ENCODE data around the gene CLCN2.

Gene CLCN2

GRCh38 chr3:184380627-184381260, 19.3 kb upstream of the CLCN2 start:
- no peak for DNase-seq (ENCODE audit: low read depth)

DNA sequence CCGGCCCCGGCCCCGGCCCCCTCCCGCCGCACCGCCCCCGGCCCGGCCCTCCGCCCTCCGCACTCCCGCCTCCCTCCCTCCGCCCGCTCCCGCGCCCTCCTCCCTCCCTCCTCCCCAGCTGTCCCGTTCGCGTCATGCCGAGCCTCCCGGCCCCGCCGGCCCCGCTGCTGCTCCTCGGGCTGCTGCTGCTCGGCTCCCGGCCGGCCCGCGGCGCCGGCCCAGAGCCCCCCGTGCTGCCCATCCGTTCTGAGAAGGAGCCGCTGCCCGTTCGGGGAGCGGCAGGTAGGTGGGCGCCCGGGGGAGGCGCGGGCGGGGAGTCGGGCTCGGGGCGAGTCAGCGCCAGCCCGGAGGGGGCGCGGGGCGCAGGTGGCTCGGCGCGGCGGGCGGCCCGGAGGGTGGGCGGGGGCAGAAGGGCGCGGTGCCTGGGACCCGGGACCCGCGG, 18.8 kb upstream of the CLCN2 start:
- no peak for DNase-seq (ENCODE audit: low read depth)

GRCh38 chr3:184379358-184380184, 18.2 kb upstream of the CLCN2 start, which contains the start of gene CHRD:
CHRD (plus strand) TSS chr3:184380054; CDS start chr3:184380319, 265 bp downstream.
- DNase-seq (ENCODE audit: low read depth), result no peak

GRCh38 chr3:184378651-184379357, 17.4 kb upstream of the CLCN2 start:
- no peak for DNase-seq (ENCODE audit: low read depth)

- no peak for DNase-seq (ENCODE audit: low read depth)
These were observed 16.6 kb upstream of the CLCN2 start, which contains the start of gene THPO for GRCh38 chr3:184377882-184378445. THPO (minus strand) TSS chr3:184378207; CDS start chr3:184376259, 1,948 bp downstream.

- no peak for DNase-seq (ENCODE audit: low read depth)
These were observed 16.0 kb upstream of the CLCN2 start for GRCh38 chr3:184377374-184377773.

DNA sequence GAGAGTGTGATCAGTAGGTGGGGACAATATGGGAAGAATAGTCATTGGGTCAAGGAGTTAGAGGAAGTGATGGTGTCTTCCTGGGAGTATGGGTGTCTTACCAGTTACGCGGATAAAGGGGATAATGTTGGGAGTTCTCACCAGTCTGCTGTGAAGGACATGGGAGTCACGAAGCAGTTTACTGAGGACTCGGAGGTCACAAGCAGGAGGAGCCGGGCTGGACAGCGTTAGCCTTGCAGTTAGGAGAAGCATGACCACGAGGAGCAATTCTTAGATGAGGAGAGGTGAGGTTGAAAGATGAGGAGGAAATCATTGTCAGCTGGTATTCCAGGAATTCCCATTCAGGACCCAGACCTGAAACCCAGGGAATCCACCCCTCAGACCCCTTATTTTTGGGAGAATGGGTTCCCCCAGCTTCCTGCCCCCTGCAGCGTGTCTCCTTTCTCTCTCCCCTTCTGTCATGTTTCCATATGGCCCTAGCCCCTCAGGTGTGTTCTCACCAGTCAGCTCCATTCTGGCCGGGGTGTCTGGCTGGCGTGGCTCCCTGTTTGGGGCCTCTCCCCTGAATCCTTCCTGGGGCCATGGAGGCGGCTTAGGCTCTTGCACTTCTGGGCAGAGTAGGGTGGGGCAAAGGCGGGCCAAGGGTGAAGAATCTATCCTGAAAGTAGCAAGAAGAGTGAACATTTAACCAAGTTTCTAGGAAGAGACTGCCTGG, 14.5 kb upstream of the CLCN2 start:
- DNase-seq (ENCODE audit: low read depth), result no peak

- DNase-seq (ENCODE audit: low read depth), result peak; percentile 43
These were observed 12.0 kb upstream of the CLCN2 start for GRCh38 chr3:184373422-184373821.

DNA sequence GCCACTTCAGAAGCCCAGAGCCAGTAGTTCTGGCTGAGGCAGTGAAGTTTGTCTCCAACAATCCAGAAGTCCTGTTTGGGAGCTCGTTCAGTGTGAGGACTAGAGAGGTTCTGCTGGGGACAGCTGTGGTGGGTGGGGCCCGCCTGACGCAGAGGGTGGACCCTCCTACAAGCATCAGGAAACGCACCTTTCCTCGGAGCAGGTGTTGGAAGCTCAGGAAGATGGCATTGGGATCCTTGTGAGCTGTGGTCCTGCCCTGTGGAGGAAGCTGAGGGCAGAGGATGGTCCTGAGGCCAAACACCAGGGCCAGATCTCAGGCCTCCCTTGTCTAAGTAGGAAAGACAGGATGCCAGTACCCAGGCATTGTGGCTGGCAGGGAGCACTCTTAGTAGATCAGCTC, 11.5 kb upstream of the CLCN2 start:
- no peak for DNase-seq (ENCODE audit: low read depth)

- no peak for DNase-seq (ENCODE audit: low read depth)
These were observed 11.0 kb upstream of the CLCN2 start for GRCh38 chr3:184372296-184372821.

DNA sequence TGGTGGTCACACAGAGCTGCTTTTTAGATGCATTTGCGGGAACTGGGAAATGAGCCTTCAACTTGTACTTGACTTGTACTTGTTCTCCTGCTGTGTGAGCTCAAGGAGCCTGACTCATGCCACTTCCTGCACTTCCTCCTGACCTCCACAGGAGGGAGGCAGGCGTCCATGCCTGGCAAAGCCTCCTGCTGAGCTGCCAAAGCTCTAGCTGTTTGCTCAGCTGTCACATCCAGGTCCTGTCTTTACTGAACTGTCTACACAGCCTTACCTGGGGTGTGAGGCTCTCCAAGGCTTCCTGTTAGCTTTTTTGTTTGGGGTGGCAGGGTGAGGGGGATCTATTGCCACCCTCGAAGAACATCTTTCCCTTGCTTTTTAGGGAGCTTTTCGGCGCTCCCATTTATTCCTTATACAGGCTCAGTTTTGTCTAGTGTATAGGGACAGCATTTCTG, 10.2 kb upstream of the CLCN2 start:
- DNase-seq (ENCODE audit: low read depth), result peak; percentile 37

GRCh38 chr3:184368586-184369183, 7.3 kb upstream of the CLCN2 start:
- DNase-seq (ENCODE audit: low read depth), result peak; percentile 65

DNA sequence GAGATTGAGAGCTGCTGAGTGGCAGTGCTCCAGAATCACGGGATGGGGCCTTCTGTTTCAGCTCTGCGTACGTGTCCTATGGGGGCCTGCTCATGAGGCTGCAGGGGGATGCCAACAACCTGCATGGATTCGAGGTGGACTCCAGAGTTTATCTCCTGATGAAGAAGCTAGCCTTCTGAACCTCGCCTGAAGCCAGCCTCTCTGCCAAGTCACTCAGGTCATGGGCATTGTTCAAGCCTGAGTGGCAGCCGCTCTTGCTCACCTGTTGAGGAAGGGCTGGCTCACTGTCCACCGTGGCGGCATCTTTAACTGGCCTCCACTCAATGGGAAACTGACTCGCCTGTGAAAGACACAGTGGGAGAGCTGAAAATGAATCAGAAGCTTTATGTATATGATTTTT, 6.7 kb upstream of the CLCN2 start:
- DNase-seq (ENCODE audit: low read depth), result no peak

DNA sequence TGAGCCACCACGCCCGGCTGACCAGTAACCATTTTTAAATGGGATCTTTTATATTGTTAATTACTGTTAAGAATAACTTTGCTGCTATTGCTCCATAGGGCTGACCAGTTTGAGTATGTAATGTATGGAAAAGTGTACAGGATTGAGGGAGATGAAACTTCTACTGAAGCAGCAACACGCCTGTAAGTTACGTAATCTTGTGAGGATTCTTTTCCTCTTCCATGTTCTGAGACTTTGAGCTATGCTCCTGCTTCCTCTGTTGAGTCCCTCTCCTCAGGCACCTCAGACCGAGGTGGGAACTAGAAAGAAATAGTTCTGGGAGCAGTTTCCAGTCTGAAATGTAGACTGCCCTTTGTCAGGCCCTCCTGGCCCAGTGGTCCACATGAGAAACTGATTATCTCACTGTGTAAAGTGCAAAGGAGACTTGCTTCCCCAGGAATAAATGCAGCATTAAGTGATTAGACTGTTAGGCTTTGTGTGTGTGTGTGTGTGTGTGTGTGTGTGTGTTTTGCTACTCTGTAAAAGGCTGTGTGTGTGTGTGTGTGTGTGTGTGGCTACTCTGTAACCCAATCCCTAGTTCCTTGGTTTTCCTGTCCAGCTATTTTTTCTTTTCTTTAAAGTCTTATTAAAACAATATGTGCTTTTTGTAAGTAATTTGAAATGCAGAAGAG, 5.3 kb upstream of the CLCN2 start:
- no peak for DNase-seq (ENCODE audit: low read depth)

- DNase-seq (ENCODE audit: low read depth), result peak; percentile 77
These were observed 1.5 kb upstream of the CLCN2 start for GRCh38 chr3:184362668-184363546.

DNA sequence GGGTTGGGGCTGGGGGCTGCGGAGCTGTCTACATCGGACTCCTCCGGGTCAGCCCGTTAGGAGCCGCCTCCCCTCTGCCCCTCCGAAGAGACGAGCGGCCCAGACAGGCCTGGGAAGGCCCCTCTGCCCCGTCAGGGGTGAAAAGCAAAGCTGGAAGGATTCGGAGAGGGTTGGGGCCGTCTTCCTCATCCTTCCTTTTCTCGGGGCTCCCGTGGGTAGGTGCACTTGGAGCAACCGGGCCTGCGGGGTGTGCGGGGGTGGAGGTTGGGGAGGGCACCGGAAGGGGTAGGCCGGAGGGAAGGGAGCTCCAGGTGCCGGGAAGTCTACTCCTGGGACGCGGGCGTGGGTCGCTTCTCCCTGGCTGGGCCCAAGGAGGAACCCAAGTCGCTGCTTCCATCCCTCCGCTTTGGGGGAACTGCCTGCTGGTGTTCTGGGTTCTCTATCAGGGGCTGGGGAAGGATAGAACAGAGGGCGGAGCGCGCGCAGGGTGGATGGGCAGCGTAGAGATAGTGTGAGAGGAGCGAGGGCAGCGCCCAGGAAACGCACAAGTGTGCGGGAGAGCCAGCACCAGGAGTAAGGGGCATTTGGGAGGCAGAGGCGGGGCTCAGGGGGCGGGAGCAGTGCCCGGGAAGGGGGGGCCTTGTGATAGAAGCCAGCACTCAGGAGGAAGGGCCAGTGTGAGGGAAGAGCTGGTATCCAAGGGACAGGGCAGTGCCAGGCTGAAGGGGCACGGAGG, 695 bp upstream of the CLCN2 start:
- no peak for DNase-seq (ENCODE audit: low read depth)

GRCh38 chr3:184360929-184361531, 375 bp downstream of the CLCN2 start:
- no peak for DNase-seq (ENCODE audit: low read depth)

All from GM04503 (cell line).